ENCODE data around the gene SFT2D2. TPM values are rescaled to one million over a fixed set of nuclear protein-coding genes. Genes with fewer than 3 reads are reported as not detected.

SFT2D2 gene
- total RNA-seq, 1 donor from 2014 or later, result 71.1 TPM

DNA sequence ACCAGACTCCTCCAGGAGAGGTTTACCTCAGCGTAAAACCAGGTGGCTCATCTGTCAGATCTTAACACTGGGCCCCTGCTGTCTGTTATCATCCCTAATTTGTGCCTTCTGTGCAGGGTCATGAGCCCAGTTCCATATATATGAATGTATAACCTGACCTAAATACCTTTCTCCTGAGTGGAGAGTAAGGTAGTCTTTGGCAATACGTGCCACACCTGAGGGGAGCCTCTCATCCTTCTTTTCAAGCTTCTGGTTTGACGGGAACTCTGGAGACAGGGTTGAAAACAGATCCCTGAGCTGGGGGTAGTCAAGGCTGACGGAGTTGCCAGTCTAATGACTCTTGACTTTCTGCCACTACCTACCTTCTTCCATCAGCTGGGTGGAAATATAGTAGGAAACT, 4.1 kb downstream of the SFT2D2 start:
- H3K27ac Mint-ChIP-seq, result peak overlapping the region; percentile 42
- peaks cover 76% of the 10 kb centered on the region for H3K4me1 Mint-ChIP-seq (ENCODE audit: low read depth)
- DNase-seq (ENCODE audit: low spot score), result no peak
- peaks cover 61% of the 10 kb centered on the region for H3K36me3 Mint-ChIP-seq (ENCODE audit: low read depth)
- intact Hi-C loops (cut with micrococcal nuclease), result loop anchor here (5.0 to 10.0 kb wide), 4 partner anchors 93 to 1565 kb away; partner anchors contain the start of genes GPR161, METTL18 and MPZL1
- H3K27me3 Mint-ChIP-seq (ENCODE audit: insufficient read depth), result no peaks in the 10 kb centered on the region
- no peak overlapping the region for H3K4me3 Mint-ChIP-seq
- H3K9me3 Mint-ChIP-seq, result no peaks in the 10 kb centered on the region

DNA sequence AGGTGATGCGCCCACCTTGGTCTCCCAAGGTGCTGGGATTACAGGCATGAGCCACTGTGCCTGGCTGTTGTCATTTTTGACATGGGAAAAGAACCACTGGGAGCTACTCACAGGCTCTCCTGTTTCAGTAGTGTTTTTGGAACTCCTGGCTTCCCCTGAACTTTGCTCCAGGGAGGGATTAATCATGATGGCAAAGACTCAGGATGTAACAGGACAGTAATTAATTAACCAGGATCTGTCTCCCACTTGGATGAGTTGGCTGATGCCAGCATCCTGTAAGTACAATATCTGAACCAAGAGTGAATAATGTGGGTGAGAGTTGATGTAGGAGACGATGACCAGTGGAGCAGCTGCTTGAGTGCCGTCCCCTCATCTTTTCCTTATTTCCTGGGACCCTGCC, 4.9 kb downstream of the SFT2D2 start:
- H3K27ac Mint-ChIP-seq, result no peak overlapping the region
- no peaks in the 10 kb centered on the region for H3K9me3 Mint-ChIP-seq
- intact Hi-C loops (cut with micrococcal nuclease), result loop anchor here (10.0 kb wide), 1 partner anchor 1564 kb away; the partner anchor contains the start of gene METTL18
- DNase-seq (ENCODE audit: low spot score), result no peak
- H3K4me1 Mint-ChIP-seq (ENCODE audit: low read depth), result peaks cover 78% of the 10 kb centered on the region
- peaks cover 66% of the 10 kb centered on the region for H3K36me3 Mint-ChIP-seq (ENCODE audit: low read depth)
- H3K4me3 Mint-ChIP-seq, result no peak overlapping the region
- no peaks in the 10 kb centered on the region for H3K27me3 Mint-ChIP-seq (ENCODE audit: insufficient read depth)

- DNase-seq (ENCODE audit: low spot score), result peak; percentile 39
- Mint-ChIP-seq H3K27ac (peak overlapping the region; percentile 82), H3K4me3 (peak overlapping the region; percentile 37), H3K27me3 (ENCODE audit: insufficient read depth) (no peaks in the 10 kb centered on the region), H3K9me3 (no peaks in the 10 kb centered on the region), H3K36me3 (ENCODE audit: low read depth) (peaks cover 67% of the 10 kb centered on the region), H3K4me1 (ENCODE audit: low read depth) (peaks cover 76% of the 10 kb centered on the region)
- intact Hi-C loops (cut with micrococcal nuclease), result loop anchor here (1.0 to 10.0 kb wide), 8 partner anchors 87 to 1560 kb away; partner anchors contain the start of genes BLZF1, F5, METTL18 and NME7
Observed at GRCh38 chr1:168234846-168235547, 9.2 kb downstream of the SFT2D2 start.

GRCh38 chr1:168235548-168235885, 9.7 kb downstream of the SFT2D2 start:
- H3K36me3 Mint-ChIP-seq (ENCODE audit: low read depth), result peaks cover 69% of the 10 kb centered on the region
- intact Hi-C loops (cut with micrococcal nuclease), result loop anchor here (1.0 to 10.0 kb wide), 8 partner anchors 87 to 1559 kb away; partner anchors contain the start of genes BLZF1, F5, METTL18 and NME7
- DNase-seq (ENCODE audit: low spot score), result no peak
- no peak overlapping the region for H3K4me3 Mint-ChIP-seq
- H3K4me1 Mint-ChIP-seq (ENCODE audit: low read depth), result peaks cover 75% of the 10 kb centered on the region
- H3K27ac Mint-ChIP-seq, result peak overlapping the region; percentile 82
- H3K27me3 Mint-ChIP-seq (ENCODE audit: insufficient read depth), result no peaks in the 10 kb centered on the region
- no peaks in the 10 kb centered on the region for H3K9me3 Mint-ChIP-seq

- no peaks in the 10 kb centered on the region for H3K27me3 Mint-ChIP-seq (ENCODE audit: insufficient read depth)
- peaks cover 70% of the 10 kb centered on the region for H3K4me1 Mint-ChIP-seq (ENCODE audit: low read depth)
- DNase-seq (ENCODE audit: low spot score), result no peak
- H3K27ac Mint-ChIP-seq, result peak overlapping the region; percentile 30
- H3K36me3 Mint-ChIP-seq (ENCODE audit: low read depth), result peaks cover 67% of the 10 kb centered on the region
- intact Hi-C loops (cut with micrococcal nuclease), result loop anchor here (1.0 to 10.0 kb wide), 11 partner anchors 13 to 1559 kb away; partner anchors contain the start of genes BLZF1, F5, METTL18 and NME7
- no peaks in the 10 kb centered on the region for H3K9me3 Mint-ChIP-seq
- H3K4me3 Mint-ChIP-seq, result peak overlapping the region; percentile 8
Observed at GRCh38 chr1:168235937-168236336, 10.1 kb downstream of the SFT2D2 start.

- H3K27me3 Mint-ChIP-seq (ENCODE audit: insufficient read depth), result no peaks in the 10 kb centered on the region
- DNase-seq (ENCODE audit: low spot score), result peak; percentile 31
- H3K9me3 Mint-ChIP-seq, result no peaks in the 10 kb centered on the region
- peaks cover 66% of the 10 kb centered on the region for H3K36me3 Mint-ChIP-seq (ENCODE audit: low read depth)
- intact Hi-C loops (cut with micrococcal nuclease), result loop anchor here (1.0 to 10.0 kb wide), 15 partner anchors 8 to 1558 kb away; partner anchors contain the start of genes BLZF1, F5, METTL18 and NME7
- H3K27ac Mint-ChIP-seq, result peak overlapping the region; percentile 88
- peak overlapping the region; percentile 54 for H3K4me3 Mint-ChIP-seq
- H3K4me1 Mint-ChIP-seq (ENCODE audit: low read depth), result peaks cover 64% of the 10 kb centered on the region
Observed at GRCh38 chr1:168236836-168237611, 11.2 kb downstream of the SFT2D2 start.

DNA sequence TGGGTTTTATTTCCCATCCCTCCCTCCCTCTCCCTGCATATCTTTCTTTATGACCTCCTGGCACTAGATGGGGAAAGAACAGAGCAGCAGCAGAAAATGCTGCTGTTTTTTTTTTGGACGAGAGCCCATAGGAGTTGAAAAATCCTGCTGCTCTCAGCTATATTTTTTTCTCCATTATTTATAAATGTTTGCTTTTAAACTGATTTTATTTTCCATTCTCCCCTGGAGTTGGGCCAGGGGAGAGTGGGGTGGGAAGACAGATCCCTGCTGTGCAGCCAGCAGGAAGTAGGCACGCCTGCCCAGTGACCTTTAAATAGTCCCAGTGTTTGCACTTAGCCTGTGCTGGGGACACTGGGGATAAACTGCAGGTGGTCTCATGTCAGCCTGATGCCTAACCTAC, 17.4 kb downstream of the SFT2D2 start:
- intact Hi-C loops (cut with micrococcal nuclease), result no loop called here
- H3K9me3 Mint-ChIP-seq, result no peaks in the 10 kb centered on the region
- DNase-seq (ENCODE audit: low spot score), result no peak
- peaks cover 50% of the 10 kb centered on the region for H3K4me1 Mint-ChIP-seq (ENCODE audit: low read depth)
- no peak overlapping the region for H3K27ac Mint-ChIP-seq
- H3K36me3 Mint-ChIP-seq (ENCODE audit: low read depth), result peaks cover 68% of the 10 kb centered on the region
- no peak overlapping the region for H3K4me3 Mint-ChIP-seq
- H3K27me3 Mint-ChIP-seq (ENCODE audit: insufficient read depth), result no peaks in the 10 kb centered on the region

DNA sequence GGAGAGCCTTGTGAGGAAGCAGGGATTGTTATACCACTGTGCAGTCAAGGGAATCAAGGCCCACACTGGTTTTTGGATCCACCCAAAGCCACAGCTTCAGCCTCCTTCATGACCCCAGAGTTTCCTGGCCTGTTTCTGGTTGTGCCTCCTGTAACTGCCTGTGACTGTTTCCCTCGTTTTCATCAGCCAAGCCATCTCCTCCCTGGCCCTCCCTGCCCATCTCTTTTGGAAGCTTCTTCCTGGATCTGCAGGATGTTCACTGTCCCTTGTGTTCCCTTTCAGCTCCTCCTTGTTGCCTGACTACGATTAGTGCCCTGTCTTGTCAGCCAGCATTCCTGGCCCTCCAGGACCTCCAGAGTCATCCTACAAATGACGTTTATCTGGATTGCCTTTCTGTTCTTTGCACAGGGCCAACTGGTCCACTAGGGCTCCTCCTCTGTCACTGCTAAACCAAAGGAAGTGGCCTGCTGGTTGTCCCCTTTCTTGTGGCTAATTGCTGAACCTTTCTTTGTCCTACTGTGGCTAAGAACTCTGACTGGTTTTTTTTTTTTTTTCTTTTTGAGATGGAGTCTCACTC, 17.9 kb downstream of the SFT2D2 start:
- Mint-ChIP-seq H3K4me1 (ENCODE audit: low read depth) (peaks cover 53% of the 10 kb centered on the region), H3K9me3 (no peaks in the 10 kb centered on the region), H3K27ac (peak overlapping the region; percentile 15), H3K4me3 (peak overlapping the region; percentile 41), H3K36me3 (ENCODE audit: low read depth) (peaks cover 70% of the 10 kb centered on the region), H3K27me3 (ENCODE audit: insufficient read depth) (no peaks in the 10 kb centered on the region)
- no peak for DNase-seq (ENCODE audit: low spot score)
- intact Hi-C loops (cut with micrococcal nuclease), result no loop called here

DNA sequence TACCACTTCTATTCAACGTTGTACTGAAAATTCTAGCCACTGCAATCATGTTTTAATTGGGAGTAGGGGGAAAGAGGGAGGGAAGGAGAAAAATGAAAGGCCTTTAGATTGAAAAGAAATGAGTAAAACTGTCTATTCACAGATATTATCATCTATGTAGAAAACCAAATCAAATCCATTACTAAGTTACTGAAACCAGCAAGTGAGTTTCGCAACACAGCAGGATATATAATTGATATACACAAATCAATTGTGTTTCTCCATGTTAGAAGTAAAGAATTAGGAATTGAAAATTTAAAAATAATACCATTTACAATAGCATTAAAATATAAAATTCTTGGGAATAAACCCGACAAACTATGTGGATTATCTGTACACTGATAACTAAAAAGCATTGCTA, 19.2 kb downstream of the SFT2D2 start:
- H3K27ac Mint-ChIP-seq, result no peak overlapping the region
- DNase-seq (ENCODE audit: low spot score), result no peak
- intact Hi-C loops (cut with micrococcal nuclease), result loop anchor here (1.0 kb wide), 1 partner anchor 8 kb away; no protein-coding TSS in a partner anchor
- H3K27me3 Mint-ChIP-seq (ENCODE audit: insufficient read depth), result no peaks in the 10 kb centered on the region
- H3K4me1 Mint-ChIP-seq (ENCODE audit: low read depth), result peaks cover 50% of the 10 kb centered on the region
- no peaks in the 10 kb centered on the region for H3K9me3 Mint-ChIP-seq
- H3K36me3 Mint-ChIP-seq (ENCODE audit: low read depth), result peaks cover 74% of the 10 kb centered on the region
- no peak overlapping the region for H3K4me3 Mint-ChIP-seq

GRCh38 chr1:168246506-168246905, 20.7 kb downstream of the SFT2D2 start:
- Mint-ChIP-seq H3K4me3 (no peak overlapping the region), H3K27me3 (ENCODE audit: insufficient read depth) (no peaks in the 10 kb centered on the region)

DNA sequence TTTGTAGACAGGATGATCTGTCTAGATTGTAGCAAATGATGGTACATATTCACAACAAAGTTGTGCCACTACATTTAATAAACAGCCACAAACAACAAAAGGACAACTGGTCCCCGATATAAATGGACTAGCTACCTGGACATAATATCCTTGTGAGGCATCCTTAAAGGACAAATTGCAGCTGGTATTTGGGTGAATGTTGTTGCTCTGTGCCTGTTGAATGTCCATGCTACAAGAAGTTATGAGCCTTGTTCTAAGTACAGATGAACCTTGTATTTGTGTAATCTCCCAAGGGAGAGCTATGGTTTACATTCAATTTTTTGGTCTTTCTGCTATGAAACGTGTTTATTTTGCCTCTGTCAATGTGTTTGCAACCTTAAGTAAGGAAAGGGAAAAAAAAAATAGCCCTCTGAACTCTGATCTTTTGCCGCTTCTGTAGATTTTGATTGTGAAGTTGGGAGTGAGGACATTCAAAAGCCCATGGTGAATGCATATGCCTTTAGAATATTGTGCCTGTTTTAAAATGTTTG, 26.5 kb downstream of the SFT2D2 start:
- H3K4me1 Mint-ChIP-seq (ENCODE audit: low read depth), result peaks cover 19% of the 10 kb centered on the region
- peaks cover 61% of the 10 kb centered on the region for H3K36me3 Mint-ChIP-seq (ENCODE audit: low read depth)
- H3K27me3 Mint-ChIP-seq (ENCODE audit: insufficient read depth), result no peaks in the 10 kb centered on the region
- no peak overlapping the region for H3K4me3 Mint-ChIP-seq
- intact Hi-C loops (cut with micrococcal nuclease), result no loop called here
- DNase-seq (ENCODE audit: low spot score), result no peak
- no peak overlapping the region for H3K27ac Mint-ChIP-seq
- peaks cover 19% of the 10 kb centered on the region for H3K9me3 Mint-ChIP-seq

More at GRCh38 chr1:168246506-168246905, 20.7 kb downstream of the SFT2D2 start:
- Mint-ChIP-seq H3K36me3 (ENCODE audit: low read depth) (peaks cover 79% of the 10 kb centered on the region), H3K4me1 (ENCODE audit: low read depth) (peaks cover 50% of the 10 kb centered on the region), H3K9me3 (no peaks in the 10 kb centered on the region), H3K27ac (no peak overlapping the region)
- intact Hi-C loops (cut with micrococcal nuclease), result no loop called here
- DNase-seq (ENCODE audit: low spot score), result no peak

DNA sequence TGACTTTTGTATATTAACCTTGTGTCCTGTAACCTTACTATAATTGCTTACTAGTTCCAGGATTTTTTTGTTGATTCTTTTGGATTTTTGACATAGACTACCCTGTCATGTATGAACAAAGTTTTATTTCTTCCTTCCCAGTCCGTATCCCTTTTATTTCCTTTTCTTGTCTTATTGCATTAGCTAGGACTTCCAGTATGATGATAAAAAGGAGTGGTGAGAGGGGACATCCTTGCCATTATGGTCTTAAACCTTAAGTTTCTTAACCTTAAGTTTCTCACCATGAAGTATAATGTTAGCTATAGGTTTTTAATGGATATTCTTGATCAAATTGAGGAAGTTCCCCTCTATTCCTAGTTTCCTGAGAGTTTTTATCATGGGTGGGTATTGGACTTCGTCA, 30.4 kb downstream of the SFT2D2 start:
- peaks cover 40% of the 10 kb centered on the region for H3K36me3 Mint-ChIP-seq (ENCODE audit: low read depth)
- no peaks in the 10 kb centered on the region for H3K27me3 Mint-ChIP-seq (ENCODE audit: insufficient read depth)
- peaks cover 22% of the 10 kb centered on the region for H3K9me3 Mint-ChIP-seq
- H3K4me1 Mint-ChIP-seq (ENCODE audit: low read depth), result peaks cover 8% of the 10 kb centered on the region
- DNase-seq (ENCODE audit: low spot score), result no peak
- H3K27ac Mint-ChIP-seq, result no peak overlapping the region
- no peak overlapping the region for H3K4me3 Mint-ChIP-seq
- intact Hi-C loops (cut with micrococcal nuclease), result no loop called here

Data from activated T-helper 1 cell treated with anti-CD3 and anti-CD28 coated beads, Interleukin-12 subunit alpha, Interleukin-12 subunit beta, Interleukin-2, Interleukin-4 antibody, amounts not matched to agents 30 ng/mL and 10 ng/mL and 1 ng/mL, durations not matched to agents 14 hours and 24 hours and 36 hours (primary cell).